PFSK-1 (cell line): ENCODE measurements around the gene RBM17.

Experiments
- FOXP2 ChIP-seq: optimal IDR thresholded peaks from 2 replicates; pipeline ENCODE3; 2011; ENCODE audit warnings: borderline replicate concordance, control low read depth, inconsistent platforms; ENCODE audit not compliant: insufficient read depth; ENCODE audit errors: extremely low read length, extremely low read depth
- POLR2AphosphoS5 ChIP-seq: IDR thresholded peaks from 2 replicates; pipeline ENCODE4 v1.6.1; 2012; ENCODE audit warnings: low read depth, mild to moderate bottlenecking, control low read depth, low read length, moderate library complexity
- SIN3A ChIP-seq: IDR thresholded peaks from 2 replicates; pipeline ENCODE4 v1.6.1; 2012; ENCODE audit warnings: mild to moderate bottlenecking, low read length, moderate library complexity, borderline replicate concordance; ENCODE audit not compliant: insufficient read depth
- TAF1 ChIP-seq: IDR thresholded peaks from 2 replicates; pipeline ENCODE4 v1.6.1; 2012; ENCODE audit warnings: low read length, control low read depth, borderline replicate concordance; ENCODE audit not compliant: insufficient read depth
- TF ChIP-seq, protein P1 (sequence below), 2 experiments: IDR thresholded peaks; 2 replicates each; pipeline versions ENCODE4 v1.6.1 to v1.8.0; 2011 to 2012; ENCODE audit warnings: low read depth in 2 of 2, low read length in 2 of 2, control low read depth in 1 of 2, inconsistent platforms in 1 of 2, mild to moderate bottlenecking in 1 of 2, moderate library complexity in 1 of 2; ENCODE audit not compliant: insufficient read depth in 1 of 2

The RBM17 gene

GRCh38 chr10:6089334-6090219 is 743 bp downstream of the RBM17 start:
- TF ChIP-seq SIN3A (no peak), POLR2AphosphoS5 (no peak), FOXP2 (no peak), TAF1 (no peak)
- TF ChIP-seq, protein P1, sequence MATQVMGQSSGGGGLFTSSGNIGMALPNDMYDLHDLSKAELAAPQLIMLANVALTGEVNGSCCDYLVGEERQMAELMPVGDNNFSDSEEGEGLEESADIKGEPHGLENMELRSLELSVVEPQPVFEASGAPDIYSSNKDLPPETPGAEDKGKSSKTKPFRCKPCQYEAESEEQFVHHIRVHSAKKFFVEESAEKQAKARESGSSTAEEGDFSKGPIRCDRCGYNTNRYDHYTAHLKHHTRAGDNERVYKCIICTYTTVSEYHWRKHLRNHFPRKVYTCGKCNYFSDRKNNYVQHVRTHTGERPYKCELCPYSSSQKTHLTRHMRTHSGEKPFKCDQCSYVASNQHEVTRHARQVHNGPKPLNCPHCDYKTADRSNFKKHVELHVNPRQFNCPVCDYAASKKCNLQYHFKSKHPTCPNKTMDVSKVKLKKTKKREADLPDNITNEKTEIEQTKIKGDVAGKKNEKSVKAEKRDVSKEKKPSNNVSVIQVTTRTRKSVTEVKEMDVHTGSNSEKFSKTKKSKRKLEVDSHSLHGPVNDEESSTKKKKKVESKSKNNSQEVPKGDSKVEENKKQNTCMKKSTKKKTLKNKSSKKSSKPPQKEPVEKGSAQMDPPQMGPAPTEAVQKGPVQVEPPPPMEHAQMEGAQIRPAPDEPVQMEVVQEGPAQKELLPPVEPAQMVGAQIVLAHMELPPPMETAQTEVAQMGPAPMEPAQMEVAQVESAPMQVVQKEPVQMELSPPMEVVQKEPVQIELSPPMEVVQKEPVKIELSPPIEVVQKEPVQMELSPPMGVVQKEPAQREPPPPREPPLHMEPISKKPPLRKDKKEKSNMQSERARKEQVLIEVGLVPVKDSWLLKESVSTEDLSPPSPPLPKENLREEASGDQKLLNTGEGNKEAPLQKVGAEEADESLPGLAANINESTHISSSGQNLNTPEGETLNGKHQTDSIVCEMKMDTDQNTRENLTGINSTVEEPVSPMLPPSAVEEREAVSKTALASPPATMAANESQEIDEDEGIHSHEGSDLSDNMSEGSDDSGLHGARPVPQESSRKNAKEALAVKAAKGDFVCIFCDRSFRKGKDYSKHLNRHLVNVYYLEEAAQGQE (IDR thresholded peaks at IDR 0.05; ENCODE audit: insufficient read depth in 1 of 2, low read depth in 2 of 2, low read length in 2 of 2): no peak

DNA sequence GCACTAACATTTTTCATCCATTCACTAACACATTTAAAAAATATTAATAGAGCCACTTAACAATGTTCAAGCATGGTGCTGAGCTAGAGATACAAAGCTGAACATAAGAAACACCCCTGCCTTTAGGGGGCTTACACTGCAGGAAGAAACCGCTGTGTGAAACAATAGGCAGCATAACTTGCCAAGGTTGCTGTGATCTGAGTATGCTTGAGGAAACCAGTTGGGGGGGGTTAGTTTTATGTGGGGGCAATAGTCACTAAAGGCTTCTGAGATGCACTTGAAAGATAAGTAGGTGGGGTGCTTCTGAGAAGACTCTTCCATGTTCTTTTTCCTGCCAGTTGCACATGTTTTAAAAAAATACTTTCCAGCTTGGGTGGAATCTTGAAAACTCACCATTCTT is 2.8 kb downstream of the RBM17 start:
- TF ChIP-seq TAF1: no peak
- no peak for TF ChIP-seq FOXP2
- no peak for TF ChIP-seq SIN3A
- no peak for TF ChIP-seq POLR2AphosphoS5
- TF ChIP-seq, protein P1 (IDR thresholded peaks at IDR 0.05; ENCODE audit: insufficient read depth in 1 of 2, low read depth in 2 of 2, low read length in 2 of 2): no peak

DNA sequence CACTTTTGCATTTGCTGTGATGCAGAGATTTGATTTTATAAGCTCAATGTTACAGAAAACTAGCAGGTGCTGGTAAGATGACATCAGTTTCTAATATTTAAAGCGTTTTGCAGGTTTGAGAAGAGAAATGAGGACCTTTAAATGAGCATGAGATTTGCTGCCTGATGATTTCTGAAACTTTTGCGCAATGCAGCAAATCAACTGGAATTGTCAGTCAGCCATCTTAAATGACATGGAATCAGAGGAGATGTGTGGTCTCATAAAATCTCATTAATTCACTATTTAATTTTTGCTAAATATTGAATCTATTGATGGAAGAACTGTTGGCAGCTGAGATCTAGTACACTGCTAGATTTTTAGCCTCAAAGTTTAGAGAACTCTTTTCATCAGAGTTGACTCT is 3.9 kb downstream of the RBM17 start:
- TF ChIP-seq TAF1: no peak
- TF ChIP-seq POLR2AphosphoS5: no peak
- TF ChIP-seq, protein P1 (IDR thresholded peaks at IDR 0.05; ENCODE audit: insufficient read depth in 1 of 2, low read depth in 2 of 2, low read length in 2 of 2): no peak
- no peak for TF ChIP-seq SIN3A
- TF ChIP-seq FOXP2: no peak

- TF ChIP-seq TAF1 (no peak), SIN3A (no peak), FOXP2 (no peak), POLR2AphosphoS5 (no peak)
- TF ChIP-seq, protein P1 (IDR thresholded peaks at IDR 0.05; ENCODE audit: insufficient read depth in 1 of 2, low read depth in 2 of 2, low read length in 2 of 2): no peak
Observed at GRCh38 chr10:6095810-6096570, 7.2 kb downstream of the RBM17 start.
